Ascending aorta (tissue), 2 donors: ENCODE data around the gene RSL1D1. TPM values are rescaled to one million over a fixed set of nuclear protein-coding genes. Genes with fewer than 3 reads are reported as not detected.
"Not testable (repeated sequence)": the region's sequence is repeated elsewhere in the genome, so short reads cannot be mapped to it uniquely, and the experiment has no call there.

Source experiments
- DNase-seq, 2 donors: peaks; one replicate each; pipeline ENCODE4 v3.0.0-alpha.2; 2019; ENCODE audit warnings: low spot score in 2 of 2
- H3K27ac ChIP-seq, 2 donors: fragments of 200-600 bp; sonication (generic); one replicate each; pipeline ENCODE4 v1.5.1; 2016 to 2017; ENCODE audit warnings: mild to moderate bottlenecking in 1 of 2
- H3K27me3 ChIP-seq: fragments of 200-600 bp; sonication (generic); one replicate; pipeline ENCODE4 v1.5.1; 2017
- H3K36me3 ChIP-seq, 2 donors: fragments of 200-600 bp; sonication (generic); one replicate each; pipeline ENCODE4 v1.5.1; 2016
- H3K4me1 ChIP-seq, 2 donors: fragments of 200-600 bp; sonication (generic); one replicate each; pipeline ENCODE4 v1.5.1; 2016 to 2017; ENCODE audit warnings: mild to moderate bottlenecking in 1 of 2
- H3K4me3 ChIP-seq, 2 donors: fragments of 200-600 bp; sonication (generic); one replicate each; pipeline ENCODE4 v1.5.1; 2016 to 2017; ENCODE audit warnings: mild to moderate bottlenecking in 1 of 2
- H3K9me3 ChIP-seq, 2 donors: fragments of 200-600 bp; sonication (generic); one replicate each; pipeline ENCODE4 v1.5.1; 2016
- intact Hi-C: fragments of 100-400 bp; cut with DNase I; formaldehyde crosslinking; loops from one replicate; pipeline ENCODE4 v1.15.1; 2023
- total RNA-seq: library from RNA; depleted of rRNA; stranded (reverse); fragments of >200 nt; gene quantifications from one replicate; pipeline ENCODE4 v1.1.0, GENCODE V29; 2016
- TF ChIP-seq, protein P1 (sequence below), 3 experiments: fragments of 200-600 bp in 2 of 3; fragments of 450-650 bp in 1 of 3; sonication (generic) in 2 of 3; IDR thresholded peaks; one replicate each; pipeline ENCODE4 v1.5.1; 2016 to 2019; ENCODE audit warnings: antibody characterized with exemption in 3 of 3, mild to moderate bottlenecking in 1 of 3, moderate library complexity in 1 of 3

RSL1D1 gene
- total RNA-seq, 1 donor from 2014 or later: 160 TPM

DNA sequence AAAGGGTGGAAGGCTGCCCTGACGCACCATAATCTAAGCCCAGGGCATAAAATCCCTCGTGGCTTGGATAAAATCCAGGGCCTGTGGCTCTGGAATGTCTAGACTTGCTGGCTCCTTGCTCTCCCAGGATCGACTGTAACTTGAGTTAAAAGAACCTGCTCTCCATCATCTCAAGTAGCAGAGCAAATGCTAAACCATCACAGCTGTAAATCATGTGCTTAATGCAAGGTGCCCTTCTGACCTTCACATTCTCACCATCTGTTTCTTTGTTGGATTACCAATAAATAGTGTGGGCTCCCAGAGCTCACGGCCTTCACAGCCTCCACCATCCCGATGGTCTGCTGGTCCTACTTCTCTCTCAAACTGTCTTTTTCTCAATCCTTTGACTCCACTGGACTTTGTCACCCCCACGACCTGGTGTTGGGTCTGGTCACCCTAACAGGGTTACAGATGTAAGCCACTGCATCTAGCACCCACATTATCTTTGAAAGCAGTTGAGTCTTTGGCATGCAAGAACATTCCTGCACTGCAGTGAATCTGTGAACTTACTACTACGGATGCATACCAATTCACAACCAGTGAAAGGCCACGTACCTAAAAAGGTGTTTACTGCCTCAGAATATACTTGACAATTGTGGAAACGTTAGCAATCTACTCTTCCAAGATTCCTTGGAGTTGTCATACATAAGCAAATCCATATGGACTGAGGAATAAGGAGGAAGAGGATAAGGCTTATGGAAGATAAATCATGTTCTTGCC, 15.3 kb downstream of the RSL1D1 start:
- Histone ChIP-seq H3K4me3 (no peak overlapping the region), H3K36me3 (peaks cover 41 to 43% of the 10 kb centered on the region in 2 donors), H3K27me3 (no peaks in the 10 kb centered on the region), H3K9me3 (no peaks in the 10 kb centered on the region), H3K27ac (peak overlapping the region; percentile 52 to 54), H3K4me1 (peaks cover 4 to 14% of the 10 kb centered on the region in 2 donors)
- TF ChIP-seq, protein P1, sequence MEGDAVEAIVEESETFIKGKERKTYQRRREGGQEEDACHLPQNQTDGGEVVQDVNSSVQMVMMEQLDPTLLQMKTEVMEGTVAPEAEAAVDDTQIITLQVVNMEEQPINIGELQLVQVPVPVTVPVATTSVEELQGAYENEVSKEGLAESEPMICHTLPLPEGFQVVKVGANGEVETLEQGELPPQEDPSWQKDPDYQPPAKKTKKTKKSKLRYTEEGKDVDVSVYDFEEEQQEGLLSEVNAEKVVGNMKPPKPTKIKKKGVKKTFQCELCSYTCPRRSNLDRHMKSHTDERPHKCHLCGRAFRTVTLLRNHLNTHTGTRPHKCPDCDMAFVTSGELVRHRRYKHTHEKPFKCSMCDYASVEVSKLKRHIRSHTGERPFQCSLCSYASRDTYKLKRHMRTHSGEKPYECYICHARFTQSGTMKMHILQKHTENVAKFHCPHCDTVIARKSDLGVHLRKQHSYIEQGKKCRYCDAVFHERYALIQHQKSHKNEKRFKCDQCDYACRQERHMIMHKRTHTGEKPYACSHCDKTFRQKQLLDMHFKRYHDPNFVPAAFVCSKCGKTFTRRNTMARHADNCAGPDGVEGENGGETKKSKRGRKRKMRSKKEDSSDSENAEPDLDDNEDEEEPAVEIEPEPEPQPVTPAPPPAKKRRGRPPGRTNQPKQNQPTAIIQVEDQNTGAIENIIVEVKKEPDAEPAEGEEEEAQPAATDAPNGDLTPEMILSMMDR (IDR thresholded peaks at IDR 0.05): no peak
- intact Hi-C loops: no loop called here
- no peak for DNase-seq

DNA sequence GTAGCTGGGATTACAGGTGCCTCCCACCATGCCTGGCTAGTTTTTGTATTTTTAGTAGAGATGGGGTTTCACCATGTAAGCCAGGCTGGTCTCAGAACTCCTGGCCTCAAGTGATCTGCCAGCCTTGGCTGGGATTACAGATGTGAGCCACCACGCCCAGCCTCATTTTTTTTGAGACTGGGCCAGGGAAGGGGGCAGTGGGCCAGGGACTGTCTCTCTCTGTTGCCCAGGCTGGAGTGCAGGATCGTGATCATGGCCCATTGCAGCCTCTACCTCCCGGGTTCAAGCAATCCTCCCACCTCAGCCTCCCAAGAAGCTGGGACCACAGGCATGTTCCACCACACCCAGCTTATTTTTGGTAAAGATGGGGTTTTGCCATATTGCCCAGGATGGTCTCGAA, 16.0 kb downstream of the RSL1D1 start:
- Histone ChIP-seq H3K27ac (peak overlapping the region in 1 of 2 donors; percentile 54), H3K27me3 (no peaks in the 10 kb centered on the region), H3K4me1 (peaks cover 4 to 14% of the 10 kb centered on the region in 2 donors), H3K4me3 (no peak overlapping the region), H3K36me3 (peaks cover 33 to 36% of the 10 kb centered on the region in 2 donors), H3K9me3 (no peaks in the 10 kb centered on the region)
- intact Hi-C loops: no loop called here
- TF ChIP-seq, protein P1 (IDR thresholded peaks at IDR 0.05): no peak
- no peak for DNase-seq

DNA sequence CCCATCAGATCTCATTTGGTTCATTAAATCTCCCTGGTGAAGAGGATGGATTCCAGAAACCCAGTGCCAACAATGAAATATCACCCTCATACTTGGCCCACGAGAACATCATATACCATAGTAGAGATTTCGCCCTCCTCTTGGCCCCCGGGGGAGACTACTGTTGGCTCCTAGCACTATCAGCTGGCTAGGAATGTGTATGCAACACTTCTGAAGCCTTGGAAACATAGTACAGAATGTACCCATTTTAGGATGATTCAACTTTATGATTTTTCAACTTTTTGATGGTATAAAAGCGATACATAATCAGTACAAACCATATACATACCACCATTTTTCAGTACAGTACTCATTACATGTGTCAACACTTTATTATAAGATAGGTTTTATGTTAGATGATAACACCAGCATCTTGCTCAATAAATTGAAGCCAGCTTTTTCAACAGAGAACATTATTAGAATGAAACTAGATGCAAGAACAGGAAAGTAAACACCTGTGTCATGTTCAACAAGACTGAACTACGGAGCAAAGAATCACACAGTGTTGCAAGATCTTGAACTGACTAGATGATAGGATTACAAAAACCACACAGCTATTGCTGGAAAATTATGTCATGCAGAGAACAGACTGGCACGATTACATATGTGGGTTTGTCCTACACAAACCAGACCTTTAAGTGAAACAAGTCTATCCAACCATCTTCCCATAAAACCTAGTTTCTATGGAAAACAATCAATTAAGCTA, 17.2 kb downstream of the RSL1D1 start:
- Histone ChIP-seq H3K36me3 (peaks cover 21 to 24% of the 10 kb centered on the region in 2 donors), H3K4me1 (peaks cover 4 to 14% of the 10 kb centered on the region in 2 donors), H3K27ac (no peak overlapping the region), H3K9me3 (no peaks in the 10 kb centered on the region), H3K27me3 (no peaks in the 10 kb centered on the region), H3K4me3 (no peak overlapping the region)
- TF ChIP-seq, protein P1 (IDR thresholded peaks at IDR 0.05): no peak
- intact Hi-C loops: no loop called here
- DNase-seq: no peak

DNA sequence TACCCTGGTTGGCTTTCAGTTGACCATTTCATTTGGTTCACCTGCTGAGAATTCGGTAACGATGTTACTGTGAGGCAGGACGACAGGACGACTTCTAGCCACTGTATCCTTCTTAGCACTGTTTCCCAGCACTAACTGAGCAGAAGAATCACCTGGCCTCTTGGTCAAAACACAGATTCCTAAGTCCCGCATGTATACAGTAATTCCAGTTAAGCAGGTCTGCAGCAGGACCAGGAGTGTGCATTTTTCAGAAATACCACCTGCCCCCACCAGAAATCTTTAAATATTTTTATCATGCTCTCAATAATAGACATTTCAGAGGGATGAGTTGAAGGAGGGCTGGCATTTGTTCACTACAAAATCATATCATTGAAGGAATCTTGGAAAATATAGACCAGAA, 22.6 kb downstream of the RSL1D1 start:
- no peak overlapping the region for H3K4me3 ChIP-seq
- peaks cover 0 to 3% of the 10 kb centered on the region in 2 donors for H3K4me1 ChIP-seq
- TF ChIP-seq, protein P1 (IDR thresholded peaks at IDR 0.05): no peak
- DNase-seq: no peak
- no peaks in the 10 kb centered on the region for H3K9me3 ChIP-seq
- intact Hi-C loops: no loop called here
- H3K27ac ChIP-seq: no peak overlapping the region
- no peaks in the 10 kb centered on the region for H3K27me3 ChIP-seq
- H3K36me3 ChIP-seq: no peaks in the 10 kb centered on the region

DNA sequence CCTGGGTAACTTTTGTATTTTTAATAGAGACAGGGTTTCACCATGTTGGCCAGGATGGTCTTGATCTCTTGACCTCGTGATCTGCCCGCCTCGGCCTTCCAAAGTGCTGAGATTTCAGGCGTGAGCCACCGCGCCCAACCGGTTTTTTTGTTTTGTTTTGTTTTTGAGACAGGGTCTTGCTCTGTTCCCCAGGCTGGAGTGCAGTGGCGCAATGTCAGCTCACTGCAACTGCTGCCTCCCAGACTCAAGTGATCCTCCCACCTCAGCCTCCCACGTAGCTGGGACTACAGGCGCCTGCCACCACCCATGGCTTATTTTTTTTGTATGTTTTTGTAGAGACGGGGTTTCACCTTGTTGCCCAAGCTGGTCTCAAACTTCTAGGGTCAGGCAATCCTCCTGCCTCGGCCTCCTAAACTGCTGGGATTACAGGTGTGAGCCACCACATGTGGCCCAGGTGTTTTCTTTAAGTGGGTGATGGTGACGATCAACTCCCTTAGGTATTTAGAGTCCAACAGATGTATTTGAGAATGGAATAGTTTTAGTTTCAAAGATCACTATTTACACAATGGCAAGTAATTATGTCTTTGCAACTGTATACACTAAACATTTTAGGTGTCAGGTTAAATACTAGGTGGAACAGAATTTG, 25.7 kb downstream of the RSL1D1 start:
- intact Hi-C loops, H3K27ac ChIP-seq, H3K9me3 ChIP-seq, H3K4me1 ChIP-seq, DNase-seq, H3K36me3 ChIP-seq, H3K4me3 ChIP-seq, H3K27me3 ChIP-seq: not testable (repeated sequence)

DNA sequence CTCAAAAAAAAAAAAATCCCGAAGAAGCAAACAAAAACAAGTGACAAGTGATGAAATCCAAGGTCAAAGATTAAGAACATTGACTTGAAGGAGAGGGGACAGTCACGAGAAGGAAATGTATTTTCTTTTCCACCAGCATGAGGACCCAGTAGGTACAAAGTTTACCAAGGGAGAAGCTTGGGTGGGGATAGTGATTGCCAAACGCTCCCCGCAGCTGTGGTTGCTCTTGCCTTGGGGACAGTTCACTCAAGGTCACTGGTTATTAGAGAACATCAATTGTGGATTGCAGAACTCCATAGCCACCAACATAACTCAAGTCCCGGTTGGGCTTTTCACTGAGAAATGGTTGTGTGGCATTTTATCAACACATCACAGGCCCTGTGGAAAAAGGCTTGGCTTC, 27.0 kb downstream of the RSL1D1 start:
- Histone ChIP-seq H3K36me3 (no peaks in the 10 kb centered on the region), H3K9me3 (no peaks in the 10 kb centered on the region), H3K4me3 (no peak overlapping the region), H3K4me1 (peaks cover 0 to 3% of the 10 kb centered on the region in 2 donors), H3K27ac (peak overlapping the region; percentile 12 to 15), H3K27me3 (no peaks in the 10 kb centered on the region)
- intact Hi-C loops: no loop called here
- TF ChIP-seq, protein P1 (IDR thresholded peaks at IDR 0.05): no peak
- peak; percentile 14 to 71 for DNase-seq

DNA sequence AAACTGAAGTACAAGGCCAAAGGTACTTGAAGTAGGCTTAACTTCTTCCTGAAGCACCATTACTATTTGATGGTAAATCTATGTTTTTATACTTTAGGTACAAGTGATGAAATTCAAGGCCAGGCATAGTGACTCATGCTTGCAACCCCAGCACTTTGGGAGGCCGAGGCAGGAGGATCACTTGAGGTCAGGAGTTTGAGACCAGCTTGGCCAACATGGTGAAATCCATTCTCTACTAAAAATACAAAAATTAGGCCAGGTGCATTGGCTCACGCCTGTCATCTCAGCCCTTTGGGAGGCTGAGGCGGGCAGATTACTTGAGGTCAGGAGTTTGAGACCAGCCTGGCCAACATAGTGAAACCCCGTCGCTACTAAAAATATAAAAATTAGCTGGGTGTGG, 27.7 kb downstream of the RSL1D1 start:
- DNase-seq, intact Hi-C loops, H3K27me3 ChIP-seq, H3K4me3 ChIP-seq, H3K4me1 ChIP-seq, H3K9me3 ChIP-seq, H3K27ac ChIP-seq, H3K36me3 ChIP-seq: not testable (repeated sequence)
